ENCODE data around the gene TNNT2.

DNA sequence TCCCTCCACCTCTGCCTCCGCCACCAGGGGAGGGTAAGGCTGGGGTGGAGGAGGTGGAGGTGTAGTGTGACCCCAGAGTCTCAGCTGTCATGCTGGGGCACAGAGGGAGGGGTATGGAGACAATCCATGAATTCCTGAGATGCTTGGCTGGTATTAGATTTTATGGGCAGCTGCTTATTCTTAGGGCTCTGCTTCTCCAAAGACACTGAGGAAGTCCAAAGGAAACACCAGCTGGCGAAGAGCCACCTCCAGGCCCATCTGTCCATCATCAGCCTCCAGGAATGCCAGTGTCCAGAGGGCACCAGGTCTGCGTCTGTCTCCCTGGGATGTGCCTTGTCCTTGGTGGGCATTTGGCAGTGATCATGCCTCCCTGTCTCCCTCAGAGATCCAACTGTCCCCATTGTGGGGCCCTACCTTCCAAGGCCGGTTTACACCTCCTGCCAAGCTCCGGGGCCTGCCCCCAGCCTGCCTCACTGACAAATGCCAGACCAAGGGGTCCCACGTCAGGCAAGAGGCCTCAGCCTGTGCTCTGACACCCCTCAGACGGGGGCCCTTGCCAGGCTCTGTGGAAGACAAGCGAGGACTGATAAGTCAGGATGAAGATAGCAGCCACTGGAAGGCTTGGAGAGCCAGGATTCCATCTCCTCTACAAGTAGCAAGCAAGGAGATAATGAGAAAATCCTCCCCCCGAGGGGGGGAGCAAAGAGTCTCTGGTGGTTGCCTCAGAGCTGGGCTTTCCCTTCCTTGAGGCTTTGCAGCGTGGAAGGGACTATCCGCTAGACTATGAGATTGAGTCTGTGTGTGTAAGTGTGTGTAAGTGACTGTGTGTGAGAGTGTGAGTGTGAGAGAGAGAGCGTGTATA lies 42.5 kb upstream of the TNNT2 start:
- TF ChIP-seq, protein P1, sequence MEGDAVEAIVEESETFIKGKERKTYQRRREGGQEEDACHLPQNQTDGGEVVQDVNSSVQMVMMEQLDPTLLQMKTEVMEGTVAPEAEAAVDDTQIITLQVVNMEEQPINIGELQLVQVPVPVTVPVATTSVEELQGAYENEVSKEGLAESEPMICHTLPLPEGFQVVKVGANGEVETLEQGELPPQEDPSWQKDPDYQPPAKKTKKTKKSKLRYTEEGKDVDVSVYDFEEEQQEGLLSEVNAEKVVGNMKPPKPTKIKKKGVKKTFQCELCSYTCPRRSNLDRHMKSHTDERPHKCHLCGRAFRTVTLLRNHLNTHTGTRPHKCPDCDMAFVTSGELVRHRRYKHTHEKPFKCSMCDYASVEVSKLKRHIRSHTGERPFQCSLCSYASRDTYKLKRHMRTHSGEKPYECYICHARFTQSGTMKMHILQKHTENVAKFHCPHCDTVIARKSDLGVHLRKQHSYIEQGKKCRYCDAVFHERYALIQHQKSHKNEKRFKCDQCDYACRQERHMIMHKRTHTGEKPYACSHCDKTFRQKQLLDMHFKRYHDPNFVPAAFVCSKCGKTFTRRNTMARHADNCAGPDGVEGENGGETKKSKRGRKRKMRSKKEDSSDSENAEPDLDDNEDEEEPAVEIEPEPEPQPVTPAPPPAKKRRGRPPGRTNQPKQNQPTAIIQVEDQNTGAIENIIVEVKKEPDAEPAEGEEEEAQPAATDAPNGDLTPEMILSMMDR (IDR thresholded peaks at IDR 0.05; ENCODE audit: extremely low read depth in 1 of 2, insufficient read depth in 1 of 2, low read depth in 1 of 2, low read length in 2 of 2), result no peak
- TF ChIP-seq, protein P2, sequence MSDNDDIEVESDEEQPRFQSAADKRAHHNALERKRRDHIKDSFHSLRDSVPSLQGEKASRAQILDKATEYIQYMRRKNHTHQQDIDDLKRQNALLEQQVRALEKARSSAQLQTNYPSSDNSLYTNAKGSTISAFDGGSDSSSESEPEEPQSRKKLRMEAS (IDR thresholded peaks at IDR 0.05; ENCODE audit: insufficient read depth, insufficient read length), result no peak
- TF ChIP-seq POLR2A (IDR thresholded peaks at IDR 0.05; ENCODE audit: low read depth, low read length) (no peak), EZH2 (IDR thresholded peaks at IDR 0.05; ENCODE audit: borderline replicate concordance, low read depth, low read length, severe bottlenecking) (no peak), POLR2AphosphoS5 (IDR thresholded peaks at IDR 0.05; ENCODE audit: insufficient read depth, low read depth, low read length) (no peak), JUN (IDR thresholded peaks at IDR 0.05; ENCODE audit: borderline replicate concordance, insufficient read depth, insufficient read length, low read depth) (no peak), GATA2 (IDR thresholded peaks at IDR 0.05; ENCODE audit: insufficient read depth, insufficient read length, low read depth, low read length) (no peak), FOS (IDR thresholded peaks at IDR 0.05; ENCODE audit: borderline replicate concordance, insufficient read depth, low read length) (no peak), MYC (IDR thresholded peaks at IDR 0.05; ENCODE audit: low read depth, low read length) (no peak)

All from endothelial cell of umbilical vein (primary cell).